HepG2 (cell line): ENCODE measurements around the gene MAN2A2.

Experiments
- ATF7 ChIP-seq, 2 experiments: fragments of 450-650 bp in 1 of 2; sonication (generic) in 1 of 2; formaldehyde crosslinking in 1 of 2; IDR thresholded peaks; 2 replicates each; pipeline versions ENCODE4 v1.4.0 to v1.6.1; 2016 to 2020; ENCODE audit warnings: antibody characterized with exemption in 1 of 2, mild to moderate bottlenecking in 1 of 2, missing genetic modification reagents in 1 of 2
- CAMTA2 ChIP-seq: sonication (generic); formaldehyde crosslinking; IDR thresholded peaks from 2 replicates; pipeline ENCODE4 v1.4.0; 2020; ENCODE audit warnings: mild to moderate bottlenecking, missing genetic modification reagents, borderline replicate concordance
- CTCF ChIP-seq: sonication (generic); formaldehyde crosslinking; IDR thresholded peaks from 2 replicates; pipeline ENCODE4 v1.5.0; 2020; ENCODE audit warnings: mild to moderate bottlenecking, missing genetic modification reagents, moderate library complexity
- EP300 ChIP-seq, 3 experiments: sonication (generic) in 1 of 3; formaldehyde crosslinking in 1 of 3; IDR thresholded peaks; 2 replicates each; pipeline versions ENCODE4 v1.5.1 to v1.6.1; 2011 to 2020; ENCODE audit warnings: low read depth in 2 of 3, low read length in 2 of 3, borderline replicate concordance in 1 of 3, improper control_type of control experiment in 1 of 3, mild to moderate bottlenecking in 1 of 3, missing genetic modification reagents in 1 of 3, moderate library complexity in 1 of 3
- MAFK ChIP-seq, 2 experiments: IDR thresholded peaks in 1 of 2; conservative IDR thresholded peaks in 1 of 2; 2 replicates each; pipeline ENCODE4 v1.6.1; 2011; ENCODE audit warnings: improper control_type of control experiment in 2 of 2, low read length in 2 of 2
- PAXIP1 ChIP-seq: sonication (generic); formaldehyde crosslinking; conservative IDR thresholded peaks from 2 replicates; pipeline ENCODE4 v1.4.0; 2020; ENCODE audit warnings: mild to moderate bottlenecking, missing genetic modification reagents, moderate library complexity
- PHF20 ChIP-seq: sonication (generic); formaldehyde crosslinking; IDR thresholded peaks from 2 replicates; pipeline ENCODE4 v1.5.0; 2020; ENCODE audit warnings: mild to moderate bottlenecking, missing genetic modification reagents
- SNRNP70 ChIP-seq: fragments of 200-400 bp; formaldehyde crosslinking; IDR thresholded peaks from 2 replicates; pipeline ENCODE4 v1.6.1; 2017; ENCODE audit warnings: mild to moderate bottlenecking, low read depth, low read length, moderate library complexity
- TP53 ChIP-seq: sonication (generic); formaldehyde crosslinking; conservative IDR thresholded peaks from 2 replicates; pipeline ENCODE4 v1.4.0; 2020; ENCODE audit warnings: missing genetic modification reagents
- UBTF ChIP-seq: sonication (generic); formaldehyde crosslinking; IDR thresholded peaks from 2 replicates; pipeline ENCODE4 v1.4.0; 2020; ENCODE audit warnings: mild to moderate bottlenecking, missing genetic modification reagents
- ZBTB2 ChIP-seq: sonication (generic); formaldehyde crosslinking; IDR thresholded peaks from 2 replicates; pipeline ENCODE4 v1.8.0; 2022; ENCODE audit warnings: low read depth, missing genetic modification reagents
- ZNF740 ChIP-seq: sonication (generic); formaldehyde crosslinking; IDR thresholded peaks from 2 replicates; pipeline ENCODE4 v1.4.0; 2020; ENCODE audit warnings: missing genetic modification reagents

GRCh38 chr15:90942354-90943120 lies 39.4 kb downstream of the MAN2A2 start:
- TF ChIP-seq EP300 (IDR thresholded peaks at IDR 0.05; ENCODE audit: low read depth in 2 of 2, low read length in 2 of 2) (no peak), EP300 (CRISPR knock-in tag; IDR thresholded peaks at IDR 0.05; ENCODE audit: borderline replicate concordance) (no peak), TP53 (CRISPR knock-in tag) (no peak), MAFK (conservative IDR thresholded peaks at IDR 0.05 in 1 of 2, IDR thresholded peaks at IDR 0.05 in 1 of 2; ENCODE audit: low read length in 2 of 2) (no peak), CAMTA2 (CRISPR knock-in tag) (no peak), CTCF (CRISPR knock-in tag) (no peak), ATF7 (IDR thresholded peaks at IDR 0.05) (no peak), ATF7 (CRISPR knock-in tag; IDR thresholded peaks at IDR 0.05) (no peak), ZBTB2 (CRISPR knock-in tag) (no peak), PHF20 (no peak), SNRNP70 (no peak), UBTF (CRISPR knock-in tag) (no peak), ZNF740 (CRISPR knock-in tag) (no peak), PAXIP1 (no peak)
